Activated T-cell treated with anti-CD3 and anti-CD28 coated beads for 24 hours (primary cell): ENCODE data around the gene ZNF79.

Source experiments
- DNase-seq: peaks from one replicate; pipeline ENCODE4 v3.0.0-alpha.2; 2020; ENCODE audit warnings: low read depth

ZNF79 gene

DNA sequence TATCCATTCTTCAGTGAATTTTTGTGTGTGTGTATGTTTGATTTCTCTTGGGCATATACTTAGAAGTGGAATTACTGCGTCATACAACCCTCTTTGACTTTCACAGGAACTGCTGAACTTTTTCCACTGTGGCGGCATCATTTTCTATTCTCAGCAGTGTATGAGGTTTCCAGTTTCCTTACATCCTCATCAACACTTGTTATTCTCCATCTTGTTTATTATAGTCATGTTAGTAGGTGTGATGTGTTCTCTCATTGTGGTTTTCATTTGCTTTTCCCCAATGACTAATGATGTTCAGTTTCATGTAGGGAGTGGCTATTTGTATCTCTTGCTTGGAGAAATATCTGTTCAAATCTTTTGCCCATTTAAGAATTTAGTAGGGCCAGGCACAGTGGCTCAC lies 2.6 kb downstream of the ZNF79 start:
- DNase-seq = peak; percentile 52

DNA sequence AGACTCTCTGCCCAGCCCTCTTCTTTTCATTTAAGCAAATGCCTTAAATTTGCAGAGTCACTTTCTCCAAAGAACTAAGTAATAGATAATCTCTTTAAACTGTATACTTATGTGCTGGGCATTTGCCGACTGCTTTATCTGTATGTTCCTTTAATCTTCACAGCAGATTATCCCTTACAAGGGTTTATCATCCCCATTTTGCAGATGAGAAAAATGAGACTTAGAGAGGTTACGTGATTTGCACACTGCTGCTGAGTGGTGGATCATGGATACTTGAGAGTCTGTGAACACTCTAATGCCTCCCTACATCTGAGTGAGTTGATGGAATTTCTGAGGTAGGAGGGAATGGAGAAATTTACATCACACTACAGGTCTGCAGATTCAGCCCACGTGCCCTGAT lies 4.2 kb downstream of the ZNF79 start:
- no peak for DNase-seq

DNA sequence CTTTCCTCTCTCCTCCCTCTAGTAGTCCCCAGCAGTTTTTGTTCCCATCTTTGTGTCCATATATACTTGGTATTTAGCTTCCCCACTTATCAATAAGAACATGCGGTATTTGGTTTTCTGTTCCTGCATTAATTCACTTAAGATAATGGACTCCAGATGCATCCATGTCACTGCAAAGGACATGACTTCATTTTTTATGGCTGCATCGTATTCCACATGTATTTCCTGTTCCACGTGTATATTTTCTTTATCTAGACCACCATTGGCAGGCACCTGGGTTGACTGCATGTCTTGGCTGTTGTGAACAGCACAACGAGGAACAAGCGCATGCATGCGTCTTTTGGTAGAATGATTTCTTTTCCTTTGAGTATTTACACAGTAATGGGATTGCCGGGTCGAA lies 6.2 kb downstream of the ZNF79 start:
- no peak for DNase-seq

DNA sequence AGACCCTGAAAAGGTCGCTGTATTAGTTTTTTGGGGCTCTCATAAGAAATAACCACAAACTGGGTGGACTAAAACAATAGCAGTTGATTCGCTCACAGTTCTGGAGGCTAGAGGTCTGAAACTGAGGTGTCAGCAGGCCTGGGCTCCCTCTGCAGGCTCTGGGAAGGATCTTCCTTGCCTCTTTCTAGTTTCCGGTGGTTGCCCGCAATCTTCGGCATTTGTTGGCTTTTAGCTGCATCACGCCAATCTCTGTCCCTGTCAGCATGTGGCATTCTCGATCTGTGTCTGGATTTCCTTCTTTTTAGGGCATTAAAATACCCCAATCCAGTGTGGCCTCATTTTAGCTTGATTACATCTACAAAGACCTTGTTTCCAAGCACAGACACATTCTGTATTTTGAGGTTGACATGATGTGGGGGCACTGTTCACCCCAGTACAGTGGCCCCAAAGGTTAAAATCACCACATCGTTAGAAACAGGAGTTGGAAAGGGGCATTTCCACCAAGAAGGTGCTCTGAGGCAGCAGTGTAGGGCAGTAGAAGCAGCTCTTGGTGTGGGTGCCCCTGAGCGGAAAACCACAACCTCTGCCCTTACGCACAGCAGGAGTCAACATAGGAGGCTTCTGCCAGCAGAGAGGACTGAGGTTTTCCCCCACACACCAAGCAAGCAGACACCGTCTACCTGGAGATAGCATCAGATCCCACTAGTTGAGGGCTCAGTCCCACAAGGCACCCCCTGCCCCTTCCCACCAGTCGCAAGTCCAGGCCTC lies 13.5 kb downstream of the ZNF79 start:
- no peak for DNase-seq

DNA sequence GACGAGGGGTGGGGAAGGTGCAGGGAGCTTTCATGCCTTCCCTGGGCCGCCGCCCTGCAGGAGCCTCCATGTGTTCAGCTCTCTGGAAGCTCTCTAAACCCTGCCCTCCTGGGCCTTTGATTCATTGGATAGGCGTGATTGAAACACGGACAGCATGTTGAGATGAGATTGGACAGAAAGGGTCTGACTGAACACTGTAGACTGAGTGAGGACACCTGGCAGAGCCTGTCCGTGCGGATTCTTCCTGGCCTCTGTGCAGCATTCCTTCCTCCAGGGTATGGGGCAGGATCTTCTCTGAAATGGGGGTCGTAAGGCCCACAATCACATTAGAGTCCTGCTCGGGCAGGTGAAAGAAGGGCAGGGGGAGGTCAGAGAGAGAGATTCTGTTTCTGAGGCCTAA lies 14.2 kb downstream of the ZNF79 start:
- DNase-seq = no peak

DNA sequence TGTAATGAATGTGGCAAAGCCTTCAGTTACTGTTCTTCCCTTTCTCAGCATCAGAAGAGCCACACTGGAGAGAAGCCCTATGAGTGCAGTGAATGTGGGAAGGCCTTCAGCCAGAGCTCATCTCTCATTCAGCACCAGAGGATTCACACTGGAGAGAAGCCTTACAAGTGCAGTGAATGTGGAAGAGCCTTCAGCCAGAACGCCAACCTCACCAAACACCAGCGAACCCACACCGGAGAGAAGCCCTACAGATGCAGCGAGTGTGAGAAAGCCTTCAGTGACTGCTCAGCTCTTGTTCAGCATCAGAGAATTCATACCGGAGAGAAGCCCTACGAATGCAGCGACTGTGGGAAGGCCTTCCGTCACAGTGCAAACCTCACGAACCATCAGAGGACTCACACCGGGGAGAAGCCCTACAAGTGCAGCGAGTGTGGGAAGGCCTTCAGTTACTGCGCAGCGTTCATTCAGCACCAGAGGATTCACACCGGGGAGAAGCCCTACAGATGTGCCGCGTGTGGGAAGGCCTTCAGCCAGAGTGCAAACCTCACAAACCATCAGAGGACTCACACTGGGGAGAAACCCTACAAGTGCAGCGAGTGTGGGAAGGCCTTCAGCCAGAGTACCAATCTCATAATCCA lies 20.2 kb downstream of the ZNF79 start:
- DNase-seq = no peak

DNA sequence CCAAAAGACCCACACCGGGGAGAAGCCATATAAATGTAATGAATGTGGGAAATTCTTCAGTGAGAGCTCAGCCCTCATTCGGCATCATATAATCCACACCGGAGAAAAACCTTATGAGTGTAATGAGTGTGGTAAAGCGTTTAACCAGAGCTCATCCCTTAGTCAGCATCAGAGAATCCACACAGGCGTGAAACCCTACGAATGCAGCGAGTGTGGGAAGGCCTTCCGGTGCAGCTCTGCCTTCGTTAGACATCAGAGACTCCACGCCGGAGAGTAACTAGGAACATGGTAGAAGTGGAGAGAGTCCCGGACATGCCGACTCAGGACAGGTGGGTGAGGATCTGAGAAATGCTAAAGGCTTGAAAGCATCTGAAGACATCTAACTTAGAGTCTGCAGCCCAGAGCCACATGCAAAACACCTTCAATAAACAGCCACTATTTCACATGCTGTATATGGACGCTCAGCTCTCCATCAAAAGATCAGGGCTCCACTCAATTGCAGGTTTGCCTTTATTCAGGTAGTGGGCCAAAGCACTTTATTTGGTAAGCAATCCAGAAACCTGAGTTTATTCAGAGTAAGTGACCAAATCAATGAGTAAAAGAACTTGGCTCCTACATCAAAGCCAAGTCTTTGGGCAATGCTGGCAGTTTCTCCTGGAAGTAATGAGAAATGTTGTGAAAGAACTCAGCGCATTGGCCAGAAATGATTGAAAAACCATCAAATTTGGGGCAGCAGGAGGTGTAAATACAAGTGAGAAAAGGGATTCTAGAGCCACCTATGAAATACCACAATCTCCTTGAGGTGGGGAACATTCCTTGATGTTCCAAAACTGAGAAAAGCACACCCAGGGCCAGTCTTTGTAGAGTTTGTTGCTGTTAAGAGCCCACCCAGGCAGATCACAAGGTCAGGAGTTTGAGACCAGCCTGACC lies 21.0 kb downstream of the ZNF79 start:
- no peak for DNase-seq

DNA sequence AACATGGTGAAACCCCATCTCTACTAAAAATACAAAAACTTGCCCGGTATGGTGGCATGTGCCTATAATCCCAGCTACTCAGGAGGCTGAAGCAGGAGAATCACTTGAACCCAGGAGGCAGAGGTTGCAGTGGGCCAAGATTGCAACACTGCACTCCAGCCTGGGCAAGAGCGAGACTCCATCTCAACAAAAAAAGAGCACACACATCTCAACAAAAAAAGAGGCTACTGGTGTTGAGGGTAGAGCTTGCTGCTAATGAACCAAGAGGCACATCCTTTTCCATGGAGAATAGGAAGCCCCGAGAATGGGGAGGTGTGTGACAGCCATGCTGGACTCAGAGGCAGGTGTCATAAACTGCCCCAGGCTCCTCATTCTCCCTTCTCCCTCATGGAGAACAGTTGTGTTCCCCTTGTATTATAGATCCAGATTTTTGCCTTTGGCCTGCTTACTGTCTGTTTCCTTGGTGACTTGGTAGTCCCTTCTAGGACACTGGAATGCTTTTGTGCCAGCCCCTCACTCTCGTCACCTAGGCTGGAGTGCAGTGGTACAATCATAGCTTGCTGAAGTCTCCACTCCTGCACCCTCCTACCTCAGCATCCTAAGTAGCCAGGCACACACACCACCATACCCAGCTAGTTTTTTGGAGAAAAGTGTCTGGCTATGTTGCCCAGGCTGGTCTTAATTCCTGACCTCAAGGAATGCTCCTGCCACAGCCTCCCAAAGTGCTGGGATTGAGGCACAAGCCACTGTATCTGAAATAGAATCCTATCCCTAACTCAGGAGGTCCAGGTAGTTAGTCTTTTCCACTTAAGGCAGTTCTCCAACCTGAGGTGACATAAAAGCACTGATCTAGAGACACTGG lies 21.9 kb downstream of the ZNF79 start:
- no peak for DNase-seq

DNA sequence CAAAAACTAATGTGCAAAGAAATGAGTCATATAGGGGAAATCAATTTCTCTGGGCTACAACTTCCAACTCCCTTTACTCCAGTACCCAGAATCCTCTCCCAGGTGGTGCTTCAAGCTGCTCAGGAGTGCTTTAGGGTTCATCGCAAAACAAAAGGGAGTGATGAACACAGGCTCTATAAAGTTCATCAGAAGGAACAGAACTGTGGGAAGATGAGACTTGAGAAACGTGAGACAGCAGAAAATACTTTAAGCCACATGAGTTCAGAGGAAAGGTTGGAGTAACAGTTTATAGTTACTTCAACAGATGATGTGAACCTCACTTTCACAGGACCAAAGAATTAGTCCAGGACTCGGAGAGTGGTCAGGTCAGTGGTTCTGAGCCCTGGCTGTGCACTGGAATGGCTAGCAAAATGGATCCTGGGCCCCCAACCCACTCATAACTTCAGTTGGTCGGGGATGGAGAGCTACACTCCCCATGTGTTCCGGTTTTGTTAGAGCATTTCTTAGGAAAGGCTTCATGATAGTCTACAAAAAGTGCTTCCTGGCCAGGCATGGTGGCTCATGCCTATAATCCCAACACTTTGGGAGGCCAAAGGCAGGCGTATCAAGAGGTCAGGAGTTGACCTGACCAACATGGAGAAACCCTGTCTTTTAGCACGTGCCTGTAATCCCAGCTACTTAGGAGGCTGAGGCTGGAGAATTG lies 22.7 kb downstream of the ZNF79 start:
- DNase-seq = no peak

DNA sequence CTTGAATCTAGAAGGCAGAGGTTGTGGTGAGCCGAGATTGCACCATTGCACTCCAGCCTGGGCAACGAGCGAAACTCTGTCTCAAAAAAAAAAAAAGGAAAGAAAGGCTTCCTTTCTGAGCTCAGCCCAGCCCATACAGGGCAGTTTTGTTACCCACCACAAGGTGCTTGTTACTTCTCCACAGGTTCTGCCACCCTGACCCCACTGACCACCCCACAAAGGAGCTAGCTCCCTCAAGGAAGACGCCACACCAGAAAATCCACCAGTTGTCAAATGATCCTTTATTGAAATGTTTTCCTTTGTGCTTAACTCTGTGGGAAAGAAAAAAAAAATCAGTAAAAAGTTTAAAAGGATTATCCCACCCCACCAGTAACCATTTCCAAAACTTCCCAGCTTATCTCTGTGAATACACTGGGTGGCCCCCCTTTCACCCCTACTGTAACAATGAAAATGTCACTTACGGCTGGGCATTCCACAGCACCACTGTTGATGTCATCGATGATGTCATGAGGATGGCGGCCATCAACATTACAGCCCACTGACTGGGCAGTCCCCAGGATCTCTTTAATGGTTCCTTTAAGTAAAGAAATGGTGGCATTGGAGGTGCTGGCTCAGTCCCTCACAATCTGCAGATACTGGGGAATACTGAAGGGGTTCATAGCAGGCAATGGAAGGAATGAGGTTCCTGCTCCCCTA lies 23.4 kb downstream of the ZNF79 start:
- no peak for DNase-seq

DNA sequence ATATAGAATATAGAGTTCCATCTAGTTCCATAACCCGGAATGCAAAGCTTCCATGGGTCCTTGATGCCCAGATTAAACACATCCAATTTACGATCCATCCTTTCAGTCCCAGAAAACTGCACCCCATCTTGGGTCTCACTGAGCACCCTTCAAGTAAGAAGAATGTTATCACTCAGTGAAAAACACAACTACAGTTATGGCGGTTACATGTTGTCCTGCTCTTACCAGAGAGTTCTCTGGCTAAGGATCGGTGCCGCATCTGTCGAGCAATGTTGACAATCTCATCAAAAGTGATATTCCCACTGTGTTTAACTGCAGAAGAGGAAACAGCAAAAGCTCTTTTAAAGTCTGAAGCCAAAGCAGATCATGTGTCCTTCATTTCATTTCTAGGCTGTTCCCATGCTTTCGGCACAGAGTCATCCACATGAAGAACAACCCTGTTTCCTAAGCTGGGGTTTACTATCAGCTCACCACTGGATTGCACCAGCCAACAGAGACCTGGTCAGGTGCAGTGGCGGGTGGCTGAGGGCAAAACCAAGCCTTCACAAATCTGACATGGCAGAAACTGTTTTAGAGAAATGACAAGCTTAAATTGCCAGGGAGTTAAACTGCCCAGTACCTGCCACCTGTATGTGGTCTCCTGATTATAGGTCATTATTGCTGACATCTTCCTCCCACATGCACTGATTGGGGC lies 24.1 kb downstream of the ZNF79 start:
- no peak for DNase-seq

DNA sequence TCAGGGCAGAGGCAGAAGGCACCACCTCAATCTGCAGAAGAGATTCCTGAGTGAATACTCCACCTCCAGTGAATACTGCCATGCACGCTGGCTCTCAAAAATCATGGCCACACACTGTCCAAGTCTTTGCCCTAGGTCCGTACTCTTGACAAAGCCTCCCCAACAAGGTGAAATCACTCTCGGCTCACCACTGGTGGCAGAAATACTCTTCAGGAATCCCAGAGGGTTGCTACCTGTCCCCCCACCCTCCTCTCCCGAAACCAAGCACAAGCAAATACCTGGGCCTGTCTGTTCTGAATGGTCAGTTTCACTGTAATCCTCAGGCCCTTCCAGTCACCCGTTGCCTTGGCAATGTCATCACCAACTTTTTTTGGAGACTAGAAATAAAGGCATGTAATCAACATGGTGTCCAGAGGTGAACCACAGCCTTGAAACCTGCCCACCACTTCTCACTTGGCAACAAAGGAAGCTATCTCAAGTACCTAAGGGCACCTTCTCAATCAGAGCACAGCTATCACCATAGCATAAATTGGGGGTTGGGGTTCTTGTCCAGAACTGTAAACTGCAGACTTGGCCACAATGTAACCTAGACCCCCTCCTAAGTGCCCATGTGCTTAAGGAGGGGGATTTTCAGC lies 25.3 kb downstream of the ZNF79 start:
- no peak for DNase-seq

DNA sequence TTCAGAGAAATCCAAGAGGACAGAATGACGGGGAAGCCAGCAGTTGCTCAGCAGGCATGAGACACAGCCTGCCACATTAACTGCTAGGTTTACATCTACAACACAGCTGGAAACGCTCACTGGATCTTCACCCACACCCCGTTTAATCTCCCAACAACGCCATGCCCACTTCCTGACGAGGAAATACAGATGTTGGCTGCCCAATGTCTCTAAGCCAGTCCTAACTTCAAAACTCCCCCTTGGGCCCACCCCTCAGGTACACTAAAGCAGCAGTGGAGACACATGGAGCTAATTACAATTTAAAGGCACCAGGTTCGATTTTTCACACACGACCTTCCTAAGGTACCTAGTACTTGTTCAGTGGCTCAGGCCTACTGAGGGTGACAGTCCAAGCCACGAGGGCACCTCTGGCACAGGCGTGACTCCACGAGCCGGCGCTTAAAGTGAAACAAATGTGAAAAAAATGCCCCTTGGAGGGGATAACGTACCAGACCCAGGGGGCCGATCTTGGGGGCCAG lies 26.1 kb downstream of the ZNF79 start:
- DNase-seq = no peak

DNA sequence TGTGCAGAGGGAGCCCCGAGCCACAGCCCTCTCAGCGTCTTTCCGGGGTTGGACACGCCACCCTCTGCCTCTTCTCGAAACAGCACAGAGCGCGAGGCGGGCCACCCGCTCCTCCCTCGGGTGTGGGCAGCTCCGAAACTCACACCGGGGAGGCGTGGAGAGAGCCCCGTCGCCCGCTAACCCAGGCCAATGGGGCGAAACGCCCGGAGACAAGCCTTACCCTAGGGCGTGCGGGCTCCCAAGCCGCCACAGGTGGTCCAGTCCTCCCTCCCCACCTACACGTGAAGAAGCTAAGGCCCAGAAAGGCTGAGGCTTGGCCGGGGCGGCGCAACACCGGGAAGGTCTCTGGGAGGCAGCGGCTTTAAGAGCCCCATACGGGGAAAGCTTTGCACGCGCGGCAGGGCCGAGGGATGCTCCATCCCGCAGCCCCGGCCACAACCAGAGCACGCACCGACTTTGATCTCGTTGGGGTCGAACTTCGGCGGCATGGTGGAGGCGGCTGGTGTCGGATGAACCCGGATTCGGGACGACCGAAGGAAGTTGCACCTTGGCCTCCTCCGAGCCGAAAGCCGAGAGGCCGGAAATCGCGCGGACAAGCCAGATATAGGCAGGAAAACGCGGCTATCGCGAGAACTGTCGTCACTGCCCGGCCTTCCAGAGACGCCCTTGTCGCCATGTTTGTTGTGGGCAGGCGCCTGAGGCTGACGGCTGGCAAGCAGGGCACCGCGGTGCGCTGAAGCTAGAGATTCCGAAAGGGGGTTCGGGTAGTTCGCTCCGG lies 26.8 kb downstream of the ZNF79 start, which contains the start of the genes LRSAM1 and RPL12:
Gene LRSAM1, plus strand, starts transcription at position 681 of the 778 bp plus-strand sequence. CDS start 3,018 bp downstream, outside the sequence.
Gene RPL12, minus strand, starts transcription at position 577 of the 778 bp plus-strand sequence. Its CDS starts 89 bp downstream, at position 488.
- peak; percentile 97 for DNase-seq

DNA sequence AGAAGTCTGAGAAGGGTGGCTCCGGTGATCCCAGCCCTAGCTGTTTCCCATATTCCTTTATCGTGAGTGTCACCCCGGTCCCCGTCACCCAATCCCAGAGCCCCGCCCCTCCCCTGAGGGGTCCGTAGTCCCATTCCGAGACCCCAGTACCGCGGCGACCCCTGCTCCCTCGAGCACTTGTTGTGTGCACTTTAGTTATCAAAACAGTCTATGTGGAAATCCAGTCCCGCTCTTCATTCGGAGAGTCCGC lies 27.4 kb downstream of the ZNF79 start:
- DNase-seq = no peak

DNA sequence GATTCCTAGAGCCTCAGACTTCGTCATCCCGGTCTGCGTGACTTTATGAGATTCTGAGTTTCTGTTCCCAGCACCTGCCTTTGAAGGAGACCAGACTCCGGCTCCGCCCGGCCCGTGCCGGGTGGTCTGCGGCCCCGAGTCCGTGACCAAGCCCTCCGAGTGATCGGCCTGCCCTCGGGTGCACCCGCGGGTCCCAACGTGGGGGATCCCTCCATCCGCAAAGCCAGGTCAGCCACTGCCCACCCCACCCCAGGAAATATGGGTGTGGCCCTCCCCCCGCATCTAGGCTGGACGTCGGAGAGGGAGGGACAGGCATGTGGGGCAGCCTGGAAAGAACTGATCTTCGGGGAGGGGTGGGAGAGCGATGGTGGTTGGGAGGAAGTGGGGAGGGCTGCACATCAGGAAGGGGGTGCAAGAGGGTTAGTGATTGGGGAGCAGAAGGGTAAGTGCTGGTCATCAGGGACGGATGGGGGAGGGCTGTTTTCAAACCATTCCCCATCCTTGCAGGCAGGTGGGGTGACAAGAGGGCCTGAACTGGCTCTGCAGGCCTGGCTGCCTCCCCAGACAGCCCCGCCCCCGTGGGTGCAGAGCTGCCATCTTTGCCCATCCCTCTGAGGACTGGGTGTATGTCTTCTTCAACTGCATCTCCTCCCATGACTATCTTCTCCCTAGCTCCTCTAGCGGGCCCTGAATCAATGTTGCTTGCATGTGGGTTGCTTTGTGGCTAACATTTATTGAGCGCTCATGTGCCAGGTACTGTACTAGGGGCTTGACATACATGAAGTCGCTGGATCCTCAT lies 27.9 kb downstream of the ZNF79 start:
- peak; percentile 29 for DNase-seq

DNA sequence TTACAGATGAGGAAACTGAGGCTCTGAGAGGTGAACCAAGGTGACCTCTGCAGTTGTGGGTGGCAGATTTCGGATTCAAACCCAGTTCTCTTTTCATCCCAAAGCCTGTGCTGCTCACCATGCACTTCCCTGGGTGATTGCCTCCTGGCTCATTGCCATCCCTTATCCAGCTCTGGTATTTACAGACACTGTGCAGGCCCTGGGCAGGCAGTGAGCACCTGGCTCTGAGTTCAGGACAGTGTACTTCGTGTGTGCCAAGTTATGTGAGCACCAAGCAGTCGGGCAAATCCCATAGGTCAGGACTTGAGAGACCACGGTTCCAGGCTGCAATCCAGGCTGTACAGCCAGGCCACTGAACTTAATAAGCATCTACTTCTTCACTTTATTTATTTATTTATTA lies 28.5 kb downstream of the ZNF79 start:
- no peak for DNase-seq
